SH-SY5Y (cell line): ENCODE data around the gene NKG7.

Experiments used
- GATA2 ChIP-seq: IDR thresholded peaks from 2 replicates; pipeline ENCODE4 v1.6.1; 2011; ENCODE audit warnings: mild to moderate bottlenecking, low read depth, low read length
- GATA3 ChIP-seq: IDR thresholded peaks from 2 replicates; pipeline ENCODE4 v1.6.1; 2011; ENCODE audit warnings: low read depth, mild to moderate bottlenecking, low read length, moderate library complexity

- TF ChIP-seq GATA2 (no peak), GATA3 (no peak)
Measured at GRCh38 chr19:51341066-51341465, 31.4 kb downstream of the NKG7 start.
